Gastroesophageal sphincter (tissue), 3 donors: Measurements from ENCODE around the gene RRAGC.

Experiments used
- EP300 ChIP-seq: sonication (generic); formaldehyde crosslinking; IDR thresholded peaks from one replicate; pipeline ENCODE4 v1.6.1; 2017; ENCODE audit warnings: antibody characterized with exemption, mild to moderate bottlenecking
- POLR2A ChIP-seq, 2 donors: fragments of 450-650 bp; IDR thresholded peaks; one replicate each; pipeline ENCODE4 v1.6.1; 2017; ENCODE audit warnings: antibody characterized with exemption in 2 of 2, mild to moderate bottlenecking in 2 of 2, moderate library complexity in 1 of 2
- POLR2AphosphoS5 ChIP-seq: sonication (generic); formaldehyde crosslinking; IDR thresholded peaks from one replicate; pipeline ENCODE4 v1.6.1; 2017; ENCODE audit warnings: antibody characterized with exemption
- TF ChIP-seq, protein P1 (sequence below), 4 experiments: fragments of 200-600 bp in 2 of 4; fragments of 450-650 bp in 2 of 4; sonication (generic) in 1 of 4; IDR thresholded peaks; one replicate each; pipeline ENCODE4 v1.5.1; 2017 to 2019; ENCODE audit warnings: antibody characterized with exemption in 4 of 4, mild to moderate bottlenecking in 2 of 4, moderate library complexity in 2 of 4

DNA sequence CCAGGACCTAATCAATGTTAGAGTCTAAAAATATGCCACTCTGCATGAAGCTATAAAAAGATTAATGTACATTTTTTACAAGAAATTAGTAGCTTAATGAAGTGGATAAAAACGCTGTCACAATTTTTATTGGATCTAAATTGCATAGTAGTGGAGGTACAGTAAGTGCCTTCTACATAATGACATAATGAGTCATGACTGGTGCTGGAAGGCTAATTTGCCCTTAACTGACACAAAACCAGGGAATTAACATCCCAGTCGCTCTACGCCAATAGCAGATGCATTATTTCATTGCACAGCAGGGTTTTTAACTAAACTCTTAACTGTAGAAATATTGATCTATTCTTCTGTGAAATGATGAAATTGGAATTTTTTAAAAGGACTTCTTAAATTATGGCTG, 33.3 kb downstream of the RRAGC start:
- TF ChIP-seq, protein P1, sequence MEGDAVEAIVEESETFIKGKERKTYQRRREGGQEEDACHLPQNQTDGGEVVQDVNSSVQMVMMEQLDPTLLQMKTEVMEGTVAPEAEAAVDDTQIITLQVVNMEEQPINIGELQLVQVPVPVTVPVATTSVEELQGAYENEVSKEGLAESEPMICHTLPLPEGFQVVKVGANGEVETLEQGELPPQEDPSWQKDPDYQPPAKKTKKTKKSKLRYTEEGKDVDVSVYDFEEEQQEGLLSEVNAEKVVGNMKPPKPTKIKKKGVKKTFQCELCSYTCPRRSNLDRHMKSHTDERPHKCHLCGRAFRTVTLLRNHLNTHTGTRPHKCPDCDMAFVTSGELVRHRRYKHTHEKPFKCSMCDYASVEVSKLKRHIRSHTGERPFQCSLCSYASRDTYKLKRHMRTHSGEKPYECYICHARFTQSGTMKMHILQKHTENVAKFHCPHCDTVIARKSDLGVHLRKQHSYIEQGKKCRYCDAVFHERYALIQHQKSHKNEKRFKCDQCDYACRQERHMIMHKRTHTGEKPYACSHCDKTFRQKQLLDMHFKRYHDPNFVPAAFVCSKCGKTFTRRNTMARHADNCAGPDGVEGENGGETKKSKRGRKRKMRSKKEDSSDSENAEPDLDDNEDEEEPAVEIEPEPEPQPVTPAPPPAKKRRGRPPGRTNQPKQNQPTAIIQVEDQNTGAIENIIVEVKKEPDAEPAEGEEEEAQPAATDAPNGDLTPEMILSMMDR (IDR thresholded peaks at IDR 0.05) = no peak
- TF ChIP-seq EP300 (no peak), POLR2A (IDR thresholded peaks at IDR 0.05) (no peak), POLR2AphosphoS5 (no peak)
